K562 (cell line): ENCODE data around the gene PRDM12. TPM values are rescaled to one million over a fixed set of nuclear protein-coding genes. Genes with fewer than 3 reads are reported as not detected.

Experiments used
- ATF6 ChIP-seq: sonication (generic); formaldehyde crosslinking; IDR thresholded peaks from 2 replicates; pipeline ENCODE4 v1.4.0; 2020; ENCODE audit warnings: mild to moderate bottlenecking, missing genetic modification reagents
- CHD2 ChIP-seq: IDR thresholded peaks from 2 replicates; pipeline ENCODE4 v1.6.1; 2011; ENCODE audit warnings: low read depth, low read length
- CREB3 ChIP-seq: fragments of 450-650 bp; conservative IDR thresholded peaks from 2 replicates; pipeline ENCODE4 v1.6.1; 2016; ENCODE audit warnings: missing genetic modification characterization, low read depth, mild to moderate bottlenecking, missing compliant biosample characterization, moderate library complexity
- E2F4 ChIP-seq: sonication (generic); formaldehyde crosslinking; IDR thresholded peaks from 2 replicates; pipeline ENCODE4 v1.8.0; 2022; ENCODE audit warnings: mild to moderate bottlenecking, low read depth, missing genetic modification reagents
- GMEB1 ChIP-seq: fragments of 250-450 bp; sonication (Bioruptor Pico); IDR thresholded peaks from 2 replicates; pipeline ENCODE4 v1.4.0; 2020; ENCODE audit warnings: mild to moderate bottlenecking
- HOXB6 ChIP-seq: fragments of 250-450 bp; sonication (Bioruptor Pico); IDR thresholded peaks from 2 replicates; pipeline ENCODE4 v1.5.1; 2022; ENCODE audit warnings: mild to moderate bottlenecking, borderline replicate concordance
- IRF1 ChIP-seq: sonication (generic); formaldehyde crosslinking; IDR thresholded peaks from 2 replicates; pipeline ENCODE4 v1.8.0; 2022; ENCODE audit warnings: missing genetic modification reagents, mild to moderate bottlenecking, borderline replicate concordance
- KLF16 ChIP-seq: IDR thresholded peaks from 2 replicates; pipeline ENCODE4 v1.6.1; 2016; ENCODE audit warnings: antibody characterized with exemption
- MBD2 ChIP-seq: sonication (generic); IDR thresholded peaks from 2 replicates; pipeline ENCODE4 v1.6.1; 2016; ENCODE audit warnings: low read depth, borderline replicate concordance
- POLR2A ChIP-seq: fragments of 450-650 bp; conservative IDR thresholded peaks from 2 replicates; pipeline ENCODE4 v1.6.1; 2016
- PPARD ChIP-seq: fragments of 250-450 bp; sonication (Bioruptor Pico); IDR thresholded peaks from 2 replicates; pipeline ENCODE4 v1.8.0; 2022; ENCODE audit warnings: inconsistent platforms, mild to moderate bottlenecking, moderate library complexity
- THAP12 ChIP-seq: fragments of 250-450 bp; sonication (Bioruptor Pico); IDR thresholded peaks from 2 replicates; pipeline ENCODE4 v1.9.0; 2021; ENCODE audit warnings: mild to moderate bottlenecking, inconsistent platforms
- ZKSCAN3 ChIP-seq: fragments of 250-450 bp; sonication (Bioruptor Pico); IDR thresholded peaks from 2 replicates; pipeline ENCODE4 v1.4.0; 2020
- ZNF24 ChIP-seq: fragments of 450-650 bp; IDR thresholded peaks from 2 replicates; pipeline ENCODE4 v1.6.1; 2016
- ZNF263 ChIP-seq: sonication (generic); formaldehyde crosslinking; IDR thresholded peaks from 2 replicates; pipeline ENCODE4 v1.8.0; 2022; ENCODE audit warnings: mild to moderate bottlenecking, missing genetic modification reagents, borderline replicate concordance
- ZNF445 ChIP-seq: fragments of 250-450 bp; sonication (Bioruptor Pico); IDR thresholded peaks from 2 replicates; pipeline ENCODE4 v1.4.0; 2020; ENCODE audit warnings: low read depth, mild to moderate bottlenecking, moderate library complexity
- ZNF449 ChIP-seq: fragments of 250-450 bp; sonication (Bioruptor Pico); IDR thresholded peaks from 2 replicates; pipeline ENCODE4 v1.8.0; 2022; ENCODE audit warnings: moderate library complexity, mild to moderate bottlenecking, inconsistent platforms
- polyA plus RNA-seq, 8 experiments: library from polyadenylated mRNA; depleted of rRNA in 4 of 8; stranded (reverse) in 5 of 8; unstranded in 3 of 8; fragments of >200 nt; fragmentation: Nextera tagmentation in 2 of 8; fragmentation: Illumina TruSeq in 1 of 8; extraction: Ambion mirVana in 2 of 8; extraction: Trizol in 1 of 8; gene quantifications; 2 replicates each; pipeline versions ENCODE4 v1.2.1 to v1.2.3, GENCODE V29; 2011 to 2014; ENCODE audit warnings: inconsistent platforms in 1 of 8, missing spikeins in 1 of 8
- total RNA-seq, 7 experiments: library from RNA; depleted of rRNA in 6 of 7; stranded (reverse); fragments of >200 nt in 6 of 7; fragmentation: Illumina TruSeq in 2 of 7; extraction: Trizol in 2 of 7; gene quantifications; 2 replicates each; pipeline versions ENCODE4 v1.2.1 to v1.2.3, GENCODE V29; 2011 to 2021; ENCODE audit warnings: low replicate concordance in 1 of 7

PRDM12 gene
- total and polyA plus RNA-seq, 9 of the 15 experiments (the other 6 are each of a cell fraction or from before 2014, with no cell fraction given): 0.04 to 0.22 (median 0.07) TPM; not detected in 3

- TF ChIP-seq CREB3 (tag): no peak
- TF ChIP-seq MBD2: peak; percentile 90
- no peak for TF ChIP-seq PPARD (CRISPR knock-in tag)
- TF ChIP-seq HOXB6 (CRISPR knock-in tag): no peak
- TF ChIP-seq IRF1 (CRISPR knock-in tag): no peak
- TF ChIP-seq E2F4: peak; percentile 77; the same call in 1 of the 2 replicates
- 0 out of 2 replicates have a peak, but pooled peaks have one; percentile 21 for TF ChIP-seq ZNF263 (CRISPR knock-in tag)
- TF ChIP-seq ZNF445: no peak
- no peak for TF ChIP-seq ZKSCAN3 (CRISPR knock-in tag)
- TF ChIP-seq KLF16: no peak
- TF ChIP-seq POLR2A: peak; percentile 97
- TF ChIP-seq CHD2: peak; percentile 62; the same call in 1 of the 2 replicates
- peak; percentile 32; the same call in 1 of the 2 replicates for TF ChIP-seq THAP12 (CRISPR knock-in tag)
- TF ChIP-seq ZNF449: no peak
- TF ChIP-seq ZNF24: no peak
- no peak for TF ChIP-seq ATF6 (CRISPR knock-in tag)
- peak; percentile 33; the same call in 1 of the 2 replicates for TF ChIP-seq GMEB1 (CRISPR knock-in tag)
Measured at GRCh38 chr9:130693426-130694191, 29.2 kb downstream of the PRDM12 start, which contains the start of gene EXOSC2 (continued).
